HuH-7.5 (cell line): Measurements from ENCODE around the gene DACH1.

Experiments
- DNase-seq: peaks from one replicate; pipeline ENCODE4 v3.0.0; 2011; ENCODE audit warnings: low spot score

DACH1 gene

GRCh38 chr13:71489041-71489440 lies 378.0 kb downstream of the DACH1 start:
- DNase-seq = no peak

DNA sequence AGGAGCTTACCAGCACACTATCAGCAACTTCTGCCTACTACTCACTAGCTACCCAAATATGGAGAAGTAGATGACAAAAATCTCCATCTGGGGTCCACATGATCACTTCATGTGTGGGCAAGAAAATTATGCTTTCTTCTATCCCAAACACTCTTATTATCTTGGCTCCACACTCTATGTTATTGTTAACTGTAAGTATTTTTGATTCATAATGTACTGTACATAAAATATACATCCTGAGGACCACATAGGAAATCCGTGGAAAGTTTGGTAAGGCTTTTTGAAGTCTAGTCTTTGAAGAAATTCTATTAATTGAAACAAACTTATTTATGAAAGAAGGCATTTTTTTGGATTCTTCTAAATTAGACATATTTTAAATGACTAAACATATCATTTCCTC lies 378.8 kb downstream of the DACH1 start:
- no peak for DNase-seq

DNA sequence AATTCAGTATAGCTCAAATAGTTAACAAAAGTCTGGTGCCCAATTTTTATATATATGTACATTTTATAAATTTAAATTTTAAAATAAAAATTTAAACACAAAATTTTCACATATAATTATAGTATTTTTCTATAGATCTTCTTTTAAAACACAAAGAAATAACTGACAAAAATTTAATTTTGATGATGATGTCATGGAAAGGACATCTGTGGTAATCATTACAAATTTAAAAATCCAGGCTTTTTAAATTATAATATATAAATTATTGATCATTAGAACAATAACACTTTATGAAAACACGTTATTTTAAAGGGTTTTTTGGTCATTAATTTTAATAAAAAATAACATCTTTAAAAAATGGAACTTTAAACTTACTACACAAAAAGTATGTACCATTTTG lies 381.1 kb downstream of the DACH1 start:
- no peak for DNase-seq

DNA sequence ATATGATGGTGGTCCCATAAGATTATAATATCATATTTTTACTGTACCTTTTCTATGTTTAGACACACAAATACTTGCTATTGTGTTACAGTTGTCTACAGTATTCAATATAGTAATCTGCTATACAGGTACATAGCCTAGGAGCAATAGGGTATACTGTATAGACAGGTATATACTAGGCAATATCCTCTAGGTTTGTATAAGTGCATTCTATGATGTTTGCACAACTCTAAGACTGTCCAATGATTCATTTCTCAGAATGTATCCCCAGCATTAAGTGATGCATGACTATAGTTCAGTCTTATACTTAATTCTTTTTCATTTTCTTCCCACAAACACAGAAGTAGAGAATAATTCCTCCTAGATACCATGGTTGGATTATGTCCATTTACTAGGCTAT lies 383.3 kb downstream of the DACH1 start:
- no peak for DNase-seq

DNA sequence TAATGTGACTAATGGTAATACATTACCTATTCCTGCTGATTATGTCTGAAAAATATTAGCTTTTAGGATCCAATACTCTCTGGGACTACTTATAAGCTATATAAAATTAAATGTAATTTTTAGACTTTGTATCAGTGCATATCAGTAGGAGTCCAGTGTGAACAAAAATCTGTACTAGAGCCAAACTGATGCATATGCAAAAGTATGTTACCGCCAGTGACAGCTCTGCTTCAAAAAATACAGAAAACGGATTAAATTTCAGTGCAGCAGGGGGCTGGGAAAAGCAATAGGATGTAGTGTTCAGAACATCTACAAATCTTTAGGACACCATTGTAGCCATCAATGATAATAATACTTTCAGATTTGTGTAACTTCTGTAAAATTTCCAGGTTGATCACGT lies 385.5 kb downstream of the DACH1 start:
- DNase-seq = no peak

DNA sequence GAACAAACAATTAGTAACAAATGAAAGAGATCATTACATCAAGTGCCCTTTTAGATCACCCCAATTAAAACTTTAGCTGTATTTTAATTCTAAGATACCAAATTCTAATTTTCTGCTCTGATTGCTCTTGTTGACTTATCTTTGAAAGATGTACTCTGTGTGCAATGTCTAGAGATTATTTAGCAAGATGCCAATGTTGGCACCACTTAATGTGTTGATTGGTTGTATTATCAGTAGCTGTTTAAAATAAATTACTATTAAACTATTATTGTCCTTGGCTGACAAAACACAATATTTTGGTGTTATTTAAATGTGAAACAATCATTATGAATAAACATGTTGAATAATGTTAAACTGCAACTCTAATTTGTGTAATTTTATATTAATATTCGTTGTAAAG lies 386.0 kb downstream of the DACH1 start:
- no peak for DNase-seq

- no peak for DNase-seq
Observed at GRCh38 chr13:71477735-71478134, 389.3 kb downstream of the DACH1 start.

DNA sequence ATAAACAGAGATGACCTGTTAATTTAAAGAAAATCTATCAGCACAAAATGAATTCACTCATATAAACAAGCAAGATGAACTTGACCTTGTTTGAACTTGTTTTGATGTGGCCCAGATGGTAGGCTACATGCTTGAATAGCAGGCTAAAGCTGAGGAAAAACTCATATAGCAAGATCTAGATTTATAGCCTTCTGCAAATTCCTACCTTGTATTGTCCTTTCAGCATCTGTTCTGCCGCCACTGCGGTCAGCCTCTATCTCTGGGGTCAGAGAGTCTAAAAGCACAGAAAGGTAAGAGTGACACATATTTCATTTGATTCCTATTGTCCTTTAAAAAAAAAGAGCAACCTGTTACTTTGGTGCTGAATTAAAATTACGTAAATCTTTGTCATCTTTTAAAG lies 392.1 kb downstream of the DACH1 start:
- DNase-seq = no peak

DNA sequence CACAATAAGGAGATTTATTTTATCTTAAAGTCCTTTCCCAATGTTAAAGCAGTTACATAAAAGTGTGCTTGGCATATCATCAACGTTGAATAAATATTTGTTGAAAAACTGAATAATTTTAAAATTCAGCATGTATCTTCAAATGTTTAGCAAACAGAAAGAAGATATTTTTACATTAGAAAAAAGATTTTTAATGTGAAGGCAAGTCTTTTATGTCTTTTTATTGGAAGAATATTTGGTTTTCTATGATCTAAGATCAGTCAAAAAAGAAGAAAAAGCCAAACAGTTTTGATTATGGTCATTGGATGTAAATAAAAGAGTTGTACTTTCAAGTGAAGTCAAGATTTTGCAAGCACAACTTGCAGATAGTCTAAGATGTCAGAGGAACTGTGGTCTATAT lies 397.4 kb downstream of the DACH1 start:
- DNase-seq = no peak

DNA sequence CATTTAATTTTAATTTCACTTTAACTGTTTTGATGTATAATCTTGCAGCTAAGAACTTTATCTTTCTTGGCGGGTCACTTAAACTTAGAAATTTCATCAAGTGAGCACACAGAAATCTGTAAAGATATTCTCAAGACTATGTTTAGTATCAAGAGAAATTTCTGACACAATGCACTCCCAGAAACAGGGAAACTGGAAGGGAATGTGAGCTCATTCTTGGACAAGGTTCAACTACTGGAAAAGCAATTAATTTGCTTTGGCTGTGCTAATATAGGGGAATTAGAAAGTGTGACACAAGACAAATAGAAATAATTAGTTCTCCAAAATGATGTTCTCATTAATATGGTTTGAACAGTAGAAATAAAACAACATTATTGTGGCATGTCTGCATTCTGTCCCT lies 402.3 kb downstream of the DACH1 start:
- no peak for DNase-seq

DNA sequence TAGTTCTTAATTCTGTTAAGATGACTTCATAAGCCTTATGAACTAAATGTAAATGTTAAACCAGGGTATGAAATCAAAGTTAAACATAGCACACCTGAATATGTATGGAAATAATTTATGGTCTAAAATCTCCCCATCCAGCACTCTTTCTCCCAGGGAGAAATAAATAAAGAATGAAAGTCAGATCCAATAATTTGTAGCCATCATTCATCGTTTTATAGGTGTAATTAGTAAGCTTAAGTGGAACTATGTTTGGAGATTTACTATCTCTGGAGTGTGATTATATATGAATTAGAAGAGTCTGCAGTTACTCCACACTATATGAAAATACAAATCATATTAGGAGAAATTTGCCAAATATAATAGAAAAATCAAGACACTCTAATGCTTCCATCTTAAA lies 405.1 kb downstream of the DACH1 start:
- DNase-seq = no peak

DNA sequence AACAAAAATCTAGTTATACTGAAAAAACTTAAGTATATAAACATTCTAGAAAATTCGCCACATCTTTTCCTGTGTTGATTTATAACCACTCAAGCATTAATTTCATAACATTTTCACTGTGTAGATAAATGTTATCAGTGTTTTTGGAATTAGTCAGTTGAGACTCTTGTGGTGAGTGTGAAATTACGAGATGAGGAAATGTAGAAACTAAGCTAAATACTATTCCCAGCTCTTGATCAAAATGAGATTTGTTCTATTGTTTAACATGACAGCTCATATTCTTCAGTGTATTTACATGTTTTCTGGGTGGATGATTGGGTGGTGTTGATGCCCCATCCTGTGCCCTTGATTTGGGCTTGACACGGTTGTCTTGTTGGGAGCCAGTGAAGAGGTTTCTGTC lies 406.8 kb downstream of the DACH1 start:
- DNase-seq = no peak

DNA sequence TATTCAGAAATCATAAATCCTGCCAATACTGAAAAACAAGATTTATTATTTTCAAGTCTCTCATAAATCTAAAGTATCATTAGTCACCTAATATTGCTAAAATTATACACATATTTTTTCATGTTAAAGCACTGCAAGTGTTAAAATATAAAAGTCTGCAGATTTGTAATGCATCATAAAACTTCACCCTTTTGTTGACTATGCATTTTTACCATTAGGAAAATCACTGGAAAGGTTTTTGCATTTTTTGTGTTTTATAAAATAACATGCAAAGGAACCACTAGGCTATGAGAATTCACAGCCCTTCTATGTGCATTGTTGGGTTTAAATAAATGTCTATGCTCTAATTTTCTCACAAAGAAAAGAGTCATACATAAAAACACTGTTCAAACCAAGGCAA lies 407.3 kb downstream of the DACH1 start:
- no peak for DNase-seq

DNA sequence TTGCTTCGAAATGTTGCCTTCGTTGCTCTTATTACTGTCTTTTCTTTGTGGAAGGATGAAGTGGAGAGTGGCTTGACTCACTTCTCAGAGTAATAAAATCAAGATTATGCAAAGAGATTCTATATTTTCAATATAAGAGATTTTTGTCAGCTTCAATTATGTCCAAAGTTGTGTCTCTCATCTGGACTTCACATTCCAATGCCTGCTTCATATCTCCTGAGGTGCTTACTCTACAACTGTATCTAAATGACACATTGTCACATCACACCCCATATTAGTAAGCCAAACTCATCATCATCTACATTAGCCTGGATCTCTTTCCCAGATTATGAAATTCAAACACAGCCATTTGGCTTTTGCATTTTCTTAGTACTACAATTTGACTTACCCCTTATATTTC lies 409.4 kb downstream of the DACH1 start:
- no peak for DNase-seq

DNA sequence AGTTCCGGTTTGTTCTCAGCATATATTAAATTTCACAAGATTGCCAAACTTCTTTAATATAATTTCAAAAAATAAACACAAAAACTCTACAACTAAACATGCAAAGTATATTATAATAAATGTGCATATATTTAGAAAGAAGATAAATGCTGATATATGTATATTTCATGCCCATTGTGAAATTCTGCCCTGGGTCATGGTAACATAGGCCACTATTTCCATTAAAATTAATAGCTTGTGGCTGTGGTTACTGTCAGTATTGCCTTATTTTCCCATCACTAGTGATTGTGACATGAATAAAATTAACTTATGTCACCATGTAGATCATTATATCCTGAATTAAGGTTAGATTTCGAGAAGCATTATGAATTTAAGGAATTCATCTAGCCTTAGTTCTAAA lies 410.9 kb downstream of the DACH1 start:
- DNase-seq = no peak

DNA sequence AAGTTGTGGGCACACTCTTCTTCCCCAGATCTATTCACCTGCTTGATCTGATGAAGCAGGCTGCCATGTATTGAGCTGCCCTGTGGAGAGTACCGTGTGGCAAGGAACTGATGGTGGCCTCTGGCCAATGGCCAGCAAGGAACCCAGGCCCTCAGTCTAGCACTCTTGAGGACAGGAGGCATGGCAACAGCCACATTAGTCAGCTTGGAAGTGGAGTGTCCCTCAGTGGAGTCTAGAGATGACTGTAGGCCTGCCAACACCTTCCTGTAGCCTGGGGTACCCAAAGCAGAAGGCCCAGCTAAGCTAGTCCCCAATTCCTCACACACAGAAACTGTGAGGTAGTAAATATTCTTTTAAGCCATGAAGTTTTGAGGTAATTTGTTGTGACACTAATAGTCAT lies 412.5 kb downstream of the DACH1 start:
- DNase-seq = no peak

GRCh38 chr13:71448080-71448630 lies 418.8 kb downstream of the DACH1 start:
- no peak for DNase-seq

GRCh38 chr13:71437704-71438103 lies 429.3 kb downstream of the DACH1 start:
- no peak for DNase-seq

DNA sequence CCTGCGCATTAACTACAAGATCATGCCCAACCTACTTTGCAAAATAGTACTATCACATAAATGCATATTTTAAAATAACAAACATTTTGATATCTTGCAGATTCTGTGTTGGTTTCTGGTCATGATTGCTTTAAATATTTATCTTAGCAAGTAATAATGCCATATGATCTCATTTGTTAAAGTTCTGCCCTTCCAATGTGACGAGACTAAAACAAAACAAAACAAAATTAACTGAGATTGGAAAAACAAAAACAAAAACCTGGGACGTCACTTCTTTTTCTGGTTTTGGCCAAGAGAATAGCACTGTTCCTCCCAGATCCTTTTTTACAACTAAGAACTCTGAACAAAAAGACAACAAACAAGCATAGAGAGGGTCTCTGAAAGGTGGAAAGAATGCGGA lies 436.3 kb downstream of the DACH1 start:
- DNase-seq = no peak

GRCh38 chr13:71417205-71417604 lies 449.8 kb downstream of the DACH1 start:
- no peak for DNase-seq

GRCh38 chr13:71412231-71412630 lies 454.8 kb downstream of the DACH1 start:
- DNase-seq = no peak

GRCh38 chr13:71408416-71408815 lies 458.6 kb downstream of the DACH1 start:
- no peak for DNase-seq

- DNase-seq = no peak
Observed at GRCh38 chr13:71399631-71400215, 467.3 kb downstream of the DACH1 start.

DNA sequence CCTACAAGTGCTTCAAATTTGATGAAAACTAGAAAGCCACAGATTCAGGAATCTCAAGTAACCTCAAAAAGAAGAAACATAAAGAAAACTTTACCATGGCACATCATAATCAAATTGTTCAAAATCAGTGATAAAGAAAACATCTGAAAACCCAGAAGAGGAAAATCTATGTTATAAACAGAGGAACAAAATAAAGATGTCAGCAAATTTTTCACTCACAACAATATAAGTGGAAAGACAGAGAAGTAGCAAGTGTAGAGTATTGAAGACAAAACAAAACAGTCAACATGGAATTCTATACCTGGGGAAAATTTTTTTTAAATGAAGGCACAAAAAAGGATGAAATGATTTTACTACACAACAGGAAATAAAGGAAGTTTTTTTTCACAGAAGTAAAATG lies 470.9 kb downstream of the DACH1 start:
- DNase-seq = no peak

- no peak for DNase-seq
Observed at GRCh38 chr13:71395053-71395452, 472.0 kb downstream of the DACH1 start.
